GM19099 (cell line): Measurements from ENCODE around the gene CFAP61.

Experiments
- POLR2A ChIP-seq: IDR thresholded peaks from 3 replicates; pipeline ENCODE4 v1.6.1; 2011; ENCODE audit warnings: low read depth; ENCODE audit not compliant: insufficient read length; ENCODE audit errors: extremely low read depth

Gene CFAP61

DNA sequence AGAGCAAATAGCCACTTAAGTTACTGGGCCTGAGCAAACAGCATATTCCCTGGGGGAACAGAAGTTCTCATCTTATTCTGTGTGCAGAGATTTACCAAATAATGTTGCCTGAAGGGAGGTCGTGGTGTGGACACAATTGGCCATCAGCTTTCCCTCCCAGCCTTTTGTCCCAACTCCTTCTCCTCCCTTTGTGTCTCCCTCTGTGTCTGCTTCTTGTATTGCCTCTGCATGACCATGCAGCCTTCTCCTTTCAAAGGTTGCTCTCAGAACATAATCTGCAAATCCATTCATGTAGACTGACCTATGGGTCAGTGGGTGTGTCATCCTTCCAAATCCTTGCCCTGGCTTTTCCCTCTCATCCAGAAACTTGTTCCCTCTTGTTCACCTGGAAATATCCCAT lies 165.3 kb downstream of the CFAP61 start:
- TF ChIP-seq POLR2A = no peak

DNA sequence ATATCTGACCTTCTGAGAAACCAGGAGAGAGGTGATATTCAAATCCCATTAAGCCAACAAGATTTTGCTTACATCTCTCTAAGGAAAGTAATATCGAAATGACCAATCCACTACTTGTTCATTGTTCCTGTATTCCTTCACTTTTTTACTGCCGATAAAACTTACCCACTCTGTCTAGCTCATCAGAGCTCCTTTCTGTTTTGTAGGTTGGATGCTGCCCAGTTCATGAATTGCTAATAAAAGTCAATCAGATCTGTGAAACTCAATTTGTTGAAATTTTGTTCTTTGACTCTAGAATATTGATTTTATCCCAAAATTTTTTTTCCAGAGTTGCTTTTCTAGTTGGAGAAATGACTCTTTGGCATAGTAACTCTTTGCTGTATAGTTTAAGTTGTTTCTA lies 166.7 kb downstream of the CFAP61 start:
- TF ChIP-seq POLR2A = no peak

DNA sequence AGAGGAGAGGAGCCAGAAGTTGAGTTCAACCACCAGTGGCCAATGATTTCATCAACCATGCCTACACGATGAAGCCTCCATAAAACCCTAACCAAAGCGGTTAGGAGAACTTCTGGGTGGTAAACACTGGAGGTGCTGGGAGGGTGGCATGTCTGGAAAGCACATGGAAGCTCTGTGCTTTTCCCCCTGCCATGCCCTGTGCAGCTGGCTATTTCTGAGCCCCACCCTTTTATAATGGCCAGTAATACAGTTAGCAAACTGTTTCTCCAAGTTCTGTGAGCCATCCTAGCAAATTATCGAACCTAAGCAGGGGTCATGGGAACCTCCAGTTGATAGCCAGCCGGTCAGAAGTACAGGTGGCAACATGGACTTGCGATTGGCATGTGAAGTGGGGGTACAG lies 167.8 kb downstream of the CFAP61 start:
- TF ChIP-seq POLR2A = no peak

DNA sequence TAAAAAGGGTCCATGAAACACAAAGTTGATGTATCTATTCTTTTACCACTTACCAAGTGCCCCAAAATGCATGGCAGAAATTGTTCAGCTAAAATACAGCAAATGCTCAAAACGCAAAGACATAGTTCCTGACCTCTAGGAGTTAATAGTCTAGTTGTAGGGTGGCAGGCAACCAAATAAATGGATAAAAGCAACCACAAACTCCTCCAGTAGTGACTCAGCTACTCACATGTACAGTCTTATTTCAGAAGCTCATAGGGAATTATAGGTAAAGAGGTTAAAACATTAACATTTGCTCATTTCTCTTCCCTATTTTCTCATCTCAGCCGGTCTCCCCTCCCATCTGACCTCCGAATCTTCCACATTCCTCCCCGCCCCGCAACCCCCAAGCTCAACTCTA lies 171.6 kb downstream of the CFAP61 start:
- TF ChIP-seq POLR2A = no peak

DNA sequence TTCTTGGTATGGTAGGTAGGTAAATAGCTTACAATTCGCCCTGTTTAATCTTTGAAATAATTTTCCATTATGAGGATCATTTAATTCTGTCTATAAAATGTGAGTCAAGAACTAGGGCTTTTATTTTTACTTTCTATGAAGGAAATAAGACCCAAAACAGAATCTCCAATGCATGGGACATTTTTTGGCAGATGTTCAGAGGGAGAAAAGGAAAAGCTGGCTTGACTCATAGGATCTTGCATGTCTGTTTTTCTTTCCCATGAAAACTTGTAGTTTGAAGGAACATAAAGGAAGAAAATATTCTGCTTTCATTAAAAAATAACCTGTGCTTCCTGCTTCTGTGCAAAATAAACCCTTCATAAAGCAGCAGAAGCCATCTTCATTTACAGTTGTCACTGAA lies 172.5 kb downstream of the CFAP61 start:
- TF ChIP-seq POLR2A = no peak

DNA sequence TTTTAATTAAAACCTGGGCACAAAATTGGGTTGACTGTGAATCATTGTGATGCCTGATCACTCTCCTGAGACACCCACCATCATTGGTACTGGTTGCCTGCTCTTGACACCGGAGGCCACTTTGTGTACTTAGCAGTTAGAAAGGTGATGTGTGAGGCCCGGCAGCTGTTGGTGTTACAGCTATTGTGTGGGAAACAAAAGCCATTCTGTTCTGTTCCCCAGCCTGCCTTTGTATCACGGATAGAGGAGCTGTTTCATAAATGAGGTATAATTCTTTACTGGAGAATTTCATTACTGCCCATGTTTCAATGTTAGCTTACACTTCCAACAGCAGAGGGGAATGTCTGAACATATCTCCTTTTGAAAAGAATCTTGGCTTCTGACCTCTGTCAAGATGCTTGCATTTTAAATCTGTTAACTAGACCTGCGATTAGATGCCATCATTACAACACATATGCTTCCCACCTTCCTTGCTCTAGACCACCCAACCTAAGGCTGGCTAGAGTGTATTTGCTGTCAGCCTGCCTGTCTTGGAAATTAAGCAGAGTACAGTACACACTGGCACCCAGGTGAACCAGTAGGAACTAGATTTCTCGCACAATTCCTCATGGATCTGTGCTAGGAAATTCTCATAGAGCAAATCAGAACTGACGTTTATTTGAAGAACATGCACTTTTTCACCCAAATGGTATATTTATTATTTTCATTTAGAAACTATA lies 173.2 kb downstream of the CFAP61 start:
- TF ChIP-seq POLR2A = no peak

DNA sequence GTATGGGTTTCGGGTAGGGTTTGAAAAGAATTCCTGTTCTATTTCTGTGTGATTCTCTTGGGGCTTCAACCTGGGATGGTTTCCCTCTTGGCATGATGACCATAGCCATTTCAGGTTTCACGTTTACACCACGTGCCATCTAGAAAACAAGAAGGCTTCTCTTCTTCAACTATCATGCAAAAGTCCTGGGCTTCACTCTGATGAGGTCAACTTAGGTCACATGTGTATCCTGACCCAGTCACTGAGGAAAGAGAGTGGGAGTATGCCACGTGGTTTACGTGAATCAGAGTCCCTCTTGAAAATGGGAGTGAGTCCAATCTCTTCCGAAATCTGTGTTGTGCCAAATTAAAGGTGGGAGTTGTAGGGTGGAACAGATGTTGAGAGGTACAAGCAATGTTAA lies 174.2 kb downstream of the CFAP61 start:
- TF ChIP-seq POLR2A = no peak

DNA sequence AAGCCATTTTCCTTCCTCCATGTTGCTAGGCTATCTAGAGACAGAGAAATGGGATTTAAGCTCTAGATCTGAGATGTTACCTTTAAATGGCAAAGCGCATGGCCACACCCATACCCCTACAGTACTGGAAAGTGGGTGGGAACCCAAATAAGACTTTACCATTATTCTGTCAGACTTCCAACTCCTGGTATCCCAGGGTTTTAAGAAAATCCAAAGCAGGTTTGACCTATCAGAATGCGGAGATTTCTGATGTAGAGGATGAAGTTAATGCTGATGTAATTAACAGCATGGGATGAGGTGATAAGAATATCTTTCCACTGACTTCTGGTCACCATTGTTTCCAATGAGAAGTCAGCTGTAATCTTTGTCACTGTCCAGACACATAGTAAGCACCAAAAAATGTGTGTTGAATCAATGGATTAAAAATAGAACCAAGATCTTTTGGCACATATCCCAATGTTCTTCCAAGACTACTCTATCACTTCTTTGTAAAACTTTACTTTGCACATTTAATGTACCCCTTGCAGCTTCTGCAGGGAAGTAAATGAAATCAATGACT lies 174.8 kb downstream of the CFAP61 start:
- TF ChIP-seq POLR2A = no peak

DNA sequence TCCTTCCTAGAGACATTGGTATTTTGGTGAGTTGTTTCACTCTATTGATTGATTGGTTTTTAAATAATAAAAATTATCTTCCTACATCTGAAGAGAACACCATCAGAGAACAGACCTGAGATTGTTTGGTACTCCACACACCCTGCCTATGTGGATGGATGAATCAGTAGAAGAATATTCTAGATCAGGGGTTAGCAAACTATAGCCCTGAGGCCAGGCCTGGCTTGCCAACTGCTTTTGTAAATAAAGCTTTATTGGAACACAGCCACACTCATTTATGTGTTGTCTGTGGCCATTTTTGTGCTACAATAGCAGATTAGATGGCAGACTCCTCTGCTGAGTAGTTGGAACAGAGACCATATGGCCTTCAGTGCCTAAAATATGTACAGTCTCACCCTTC lies 176.0 kb downstream of the CFAP61 start:
- TF ChIP-seq POLR2A = no peak

DNA sequence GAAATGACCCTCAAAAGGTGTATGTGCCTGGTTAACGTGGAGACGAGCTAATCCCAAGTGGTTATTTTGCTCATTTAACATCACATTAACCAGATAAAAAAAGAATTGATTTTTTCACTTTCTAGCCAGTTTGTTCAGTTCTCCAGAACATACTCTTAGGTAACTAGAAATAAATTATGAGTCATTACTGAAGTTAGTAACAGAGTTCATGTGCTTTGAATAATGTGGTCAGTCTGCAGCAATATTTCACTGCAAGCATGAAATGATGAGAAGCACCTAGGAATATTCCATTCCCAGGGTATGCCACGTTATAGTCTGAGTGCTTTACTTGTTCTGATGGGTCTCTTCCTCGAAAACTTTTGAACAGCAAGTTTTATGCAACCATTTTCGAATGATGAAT lies 177.3 kb downstream of the CFAP61 start:
- no peak for TF ChIP-seq POLR2A

DNA sequence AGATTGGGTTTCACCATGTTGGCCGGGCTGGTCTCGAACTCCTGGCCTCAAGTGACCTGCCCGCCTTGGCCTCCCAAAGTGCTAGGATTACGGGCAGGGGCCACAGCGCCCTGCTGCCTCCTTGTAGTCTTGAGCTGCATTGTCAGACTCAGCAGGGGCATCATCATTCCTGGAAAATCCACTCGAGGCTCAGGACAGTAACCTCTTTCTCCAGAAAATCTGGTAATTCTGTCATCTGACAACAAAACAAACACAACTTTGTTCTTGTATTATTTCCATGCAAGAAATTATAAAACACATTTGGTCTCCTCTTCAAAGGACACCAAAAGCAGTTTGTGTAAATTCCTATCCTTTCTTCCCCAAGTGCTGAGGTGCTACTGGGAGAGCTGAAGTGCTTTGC lies 178.4 kb downstream of the CFAP61 start:
- TF ChIP-seq POLR2A = no peak

DNA sequence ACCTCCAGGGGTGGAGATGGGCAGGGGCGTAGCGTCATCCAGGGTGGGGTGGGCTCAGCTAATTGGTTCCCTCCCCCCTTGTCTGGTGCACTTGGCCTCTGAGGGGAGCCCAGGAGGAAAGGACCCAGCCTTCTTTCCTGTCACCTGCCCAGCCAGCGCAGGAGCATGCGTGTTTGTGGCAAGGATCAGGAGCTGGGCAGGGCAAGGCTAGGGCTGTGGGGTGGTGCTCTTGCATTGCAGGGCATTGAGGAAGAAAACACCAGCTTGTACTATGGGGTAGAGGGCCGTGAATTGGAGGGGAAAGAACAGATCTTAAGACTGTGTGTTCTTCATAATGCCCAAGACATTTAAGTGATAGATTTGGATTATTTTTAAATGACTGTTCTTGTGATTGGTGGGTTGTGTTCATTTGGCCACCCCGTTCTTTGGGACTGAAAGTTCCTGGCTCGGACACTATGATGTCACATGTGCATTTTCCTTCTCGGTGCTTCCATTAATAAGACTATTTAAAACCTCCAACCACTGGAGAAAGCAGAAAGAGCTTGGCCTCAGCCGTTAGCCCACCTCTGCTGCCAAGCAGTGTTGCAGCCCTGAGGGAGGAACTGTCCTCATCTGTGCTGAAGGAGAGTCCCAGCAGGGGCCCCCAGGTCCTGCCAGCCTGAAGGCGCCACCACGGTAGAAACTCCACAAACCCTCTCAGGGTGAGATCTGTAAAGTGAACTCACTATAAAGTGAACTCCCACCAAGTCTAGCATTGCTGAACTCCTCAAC lies 179.4 kb downstream of the CFAP61 start:
- no peak for TF ChIP-seq POLR2A

DNA sequence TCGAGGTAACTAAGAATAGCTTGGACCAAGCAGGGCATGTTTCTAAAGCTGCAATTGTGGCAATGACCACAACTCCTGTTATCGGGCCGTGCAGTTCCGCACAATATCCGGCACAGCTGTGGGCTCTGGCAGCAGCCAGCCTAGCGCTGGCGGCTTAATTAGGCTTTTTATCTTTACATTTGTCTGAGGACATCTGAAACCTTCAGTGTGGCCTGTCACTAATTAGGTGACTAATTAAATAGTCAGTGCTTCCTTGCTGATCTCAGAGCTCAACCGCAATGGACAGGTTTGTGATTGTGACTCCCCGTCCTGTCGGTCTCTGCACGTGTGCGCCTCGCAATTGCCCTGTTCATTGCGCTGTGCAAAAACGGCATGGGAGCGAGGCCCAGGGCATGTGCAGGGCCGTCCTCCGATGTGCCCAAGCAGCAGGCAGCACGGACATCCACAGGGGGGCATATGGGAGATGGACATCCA lies 180.7 kb downstream of the CFAP61 start:
- TF ChIP-seq POLR2A = no peak

DNA sequence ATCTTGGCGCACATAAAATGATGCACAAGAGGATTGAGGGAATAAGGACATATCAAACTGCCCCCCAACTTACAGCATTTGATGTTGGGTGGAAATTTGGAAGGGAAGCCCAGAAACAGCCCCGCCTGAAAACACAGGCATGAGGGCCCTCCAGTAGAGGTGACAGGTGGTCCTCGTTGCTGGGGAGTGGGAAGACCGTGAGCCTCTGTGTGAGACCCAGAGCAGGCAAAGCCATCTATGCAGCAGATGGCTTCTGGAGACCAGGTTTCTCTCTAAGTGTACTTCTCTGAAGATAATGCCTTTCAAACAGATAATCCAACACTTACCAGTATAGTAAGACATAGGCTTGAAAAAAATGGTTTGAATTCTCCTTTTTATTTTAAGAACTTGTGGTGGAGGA lies 183.3 kb downstream of the CFAP61 start:
- no peak for TF ChIP-seq POLR2A

DNA sequence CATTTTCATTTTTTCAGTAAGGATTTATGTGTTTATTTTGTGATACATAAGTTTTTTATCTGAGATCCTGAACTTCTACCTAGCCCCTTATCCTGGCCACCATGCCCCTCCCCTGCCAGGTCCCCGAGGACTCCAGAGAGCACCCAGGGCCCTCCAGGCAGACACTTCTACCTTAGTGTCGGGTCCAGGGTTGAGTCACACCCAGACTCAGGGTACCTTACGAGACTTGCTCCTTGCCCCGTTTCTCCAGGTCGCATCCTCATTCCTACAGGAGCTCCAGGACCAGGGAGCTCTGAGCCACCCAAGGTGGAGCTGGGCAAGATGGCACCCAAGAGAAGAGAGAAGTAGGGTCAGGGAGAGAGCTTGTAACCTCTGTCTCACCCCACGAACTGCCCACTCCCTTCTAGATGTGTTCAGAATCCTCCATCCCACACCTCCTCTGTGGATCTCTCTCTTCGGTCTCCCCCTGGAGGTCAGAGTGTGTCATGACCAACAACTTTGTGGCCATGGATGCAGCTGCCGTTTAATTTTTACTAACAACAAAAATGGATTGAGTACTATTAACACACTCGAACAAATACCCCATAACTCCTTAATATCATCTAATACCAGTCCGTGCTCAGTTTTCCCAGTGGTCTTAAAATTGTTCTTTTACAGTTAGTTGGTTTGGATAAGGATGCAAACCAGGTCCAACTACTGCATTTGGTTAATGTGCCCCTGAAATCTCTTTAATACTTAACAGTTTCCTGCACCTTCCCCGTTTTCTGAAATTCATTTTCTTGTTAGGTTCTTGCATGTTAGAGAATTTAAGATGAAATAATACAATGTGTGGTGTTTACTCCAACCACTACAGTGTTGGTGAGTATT lies 185.0 kb downstream of the CFAP61 start:
- no peak for TF ChIP-seq POLR2A
